Endothelial cell of umbilical vein (primary cell): Measurements from ENCODE around the gene DGKB. TPM values are rescaled to one million over a fixed set of nuclear protein-coding genes. Genes with fewer than 3 reads are reported as not detected.

Experiments used
- BruUV-seq: library from RNA; stranded (reverse); fragments of 400-500 nt; replicated peaks from 2 replicates; lab custom pipeline; 2021; lab: Mats Ljungman, UMichigan
- CTCF ChIA-PET: fragments of 300-600, 350-600 bp; sonication (Branson Sonifier 250); formaldehyde crosslinking; loops from one replicate; lab custom pipeline; 2021; ENCODE audit warnings: antibody characterized with exemption, inconsistent platforms; lab: Charles Lee
- POLR2A ChIA-PET: fragments of 300-600, 350-600 bp; sonication (Branson Sonifier 250); formaldehyde crosslinking; loops from one replicate; lab custom pipeline; 2021; ENCODE audit warnings: antibody characterized with exemption, inconsistent platforms; lab: Charles Lee
- DNase-seq: peaks from one replicate; pipeline ENCODE4 v3.0.0-alpha.2; 2011; ENCODE audit warnings: low read depth, low spot score
- FAIRE-seq: peaks from 2 replicates; lab custom pipeline; 2011; peaks lifted over from hg19 to GRCh38; lab: Jason Lieb, UNC
- H2AFZ ChIP-seq: 2 replicates; pipeline ENCODE4 v1.6.0; 2012; ENCODE audit warnings: low read depth, low read length, control low read depth, inconsistent platforms
- H3K27ac ChIP-seq: 2 replicates; pipeline ENCODE4 v1.5.1; 2011; ENCODE audit warnings: low read depth, mild to moderate bottlenecking, control low read depth, low read length, moderate library complexity; ENCODE audit not compliant: insufficient read depth
- H3K27me3 ChIP-seq, 2 experiments: 2 replicates each; pipeline versions ENCODE4 v1.6.0 to v1.6.1; 2011; ENCODE audit warnings: low read length in 2 of 2, mixed read lengths in 1 of 2; ENCODE audit not compliant: control insufficient read depth in 2 of 2, insufficient read depth in 2 of 2
- H3K36me3 ChIP-seq, 2 experiments: 2 replicates in 1 of 2; 3 replicates in 1 of 2; pipeline ENCODE4 v1.5.1; 2011; ENCODE audit warnings: low read length in 2 of 2, mild to moderate bottlenecking in 1 of 2, moderate library complexity in 1 of 2; ENCODE audit not compliant: control insufficient read depth in 2 of 2, insufficient read depth in 2 of 2; ENCODE audit errors: extremely low read depth in 1 of 2
- H3K4me1 ChIP-seq: 3 replicates; pipeline ENCODE4 v1.5.1; 2011; ENCODE audit warnings: mild to moderate bottlenecking, low read length; ENCODE audit not compliant: control insufficient read depth, insufficient read depth; ENCODE audit errors: extremely low read depth
- H3K4me2 ChIP-seq: 2 replicates; pipeline ENCODE4 v1.6.1; 2011; ENCODE audit warnings: low read length, control low read depth, mixed read lengths; ENCODE audit not compliant: insufficient read depth
- H3K4me3 ChIP-seq, 3 experiments: fragments of 200-600 bp in 1 of 3; sonication (generic), shearing (Covaris generic) in 1 of 3; replicated peaks in 1 of 3; 2 replicates each; pipeline ENCODE4 v1.5.1; 2011 to 2016; ENCODE audit warnings: control low read depth in 3 of 3, low read length in 3 of 3, mild to moderate bottlenecking in 2 of 3, inconsistent platforms in 1 of 3, low read depth in 1 of 3, moderate library complexity in 1 of 3; ENCODE audit not compliant: insufficient read depth in 1 of 3
- H3K79me2 ChIP-seq: 2 replicates; pipeline ENCODE4 v1.6.0; 2012; ENCODE audit warnings: low read length, inconsistent platforms; ENCODE audit not compliant: control insufficient read depth, insufficient read depth
- H3K9ac ChIP-seq: replicated peaks from 2 replicates; pipeline ENCODE3; 2011; ENCODE audit warnings: low read length, control low read depth; ENCODE audit not compliant: insufficient read depth; ENCODE audit errors: extremely low read depth
- H3K9me1 ChIP-seq: replicated peaks from 3 replicates; pipeline ENCODE4 v1.6.0; 2011; ENCODE audit warnings: mild to moderate bottlenecking, low read length; ENCODE audit not compliant: control insufficient read depth, insufficient read depth; ENCODE audit errors: extremely low read depth
- H3K9me3 ChIP-seq: replicated peaks from 2 replicates; pipeline ENCODE4 v1.5.1; 2012; ENCODE audit warnings: low read length, inconsistent platforms; ENCODE audit not compliant: control insufficient read depth, insufficient read depth
- H4K20me1 ChIP-seq: replicated peaks from 2 replicates; pipeline ENCODE3; 2011; ENCODE audit warnings: mild to moderate bottlenecking, low read length; ENCODE audit not compliant: control insufficient read depth, insufficient read depth; ENCODE audit errors: extremely low read depth
- CTCF ChIP-seq, 2 donors: IDR thresholded peaks; 1 replicate in 1 of 2; 2 replicates in 1 of 2; pipeline ENCODE4 v1.5.1; 2011; ENCODE audit warnings: low read length in 2 of 2, mild to moderate bottlenecking in 2 of 2, moderate library complexity in 2 of 2, control low read depth in 1 of 2, inconsistent platforms in 1 of 2, low read depth in 1 of 2; ENCODE audit not compliant: insufficient read depth in 1 of 2; ENCODE audit errors: extremely low read depth in 1 of 2
- EZH2 ChIP-seq: IDR thresholded peaks from 2 replicates; pipeline ENCODE4 v1.6.1; 2012; ENCODE audit warnings: borderline replicate concordance, low read depth, mild to moderate bottlenecking, moderate library complexity, low read length, inconsistent platforms; ENCODE audit not compliant: severe bottlenecking
- FOS ChIP-seq: IDR thresholded peaks from 2 replicates; pipeline ENCODE4 v1.6.1; 2011; ENCODE audit warnings: mild to moderate bottlenecking, low read length, moderate library complexity, borderline replicate concordance; ENCODE audit not compliant: insufficient read depth
- GATA2 ChIP-seq: IDR thresholded peaks from 2 replicates; pipeline ENCODE4 v1.7.0; 2011; ENCODE audit warnings: low read depth, mild to moderate bottlenecking, moderate library complexity, mixed read lengths, low read length; ENCODE audit not compliant: insufficient read length, insufficient read depth
- JUN ChIP-seq: IDR thresholded peaks from 2 replicates; pipeline ENCODE4 v1.6.1; 2011; ENCODE audit warnings: borderline replicate concordance, low read depth; ENCODE audit not compliant: insufficient read length, insufficient read depth
- MAX ChIP-seq: IDR thresholded peaks from 2 replicates; pipeline ENCODE4 v1.6.1; 2011; ENCODE audit not compliant: insufficient read depth, insufficient read length
- MYC ChIP-seq: IDR thresholded peaks from one replicate; pipeline ENCODE4 v1.6.1; 2011; ENCODE audit warnings: mild to moderate bottlenecking, low read depth, low read length
- POLR2A ChIP-seq: IDR thresholded peaks from 2 replicates; pipeline ENCODE4 v1.6.1; 2012; ENCODE audit warnings: low read depth, mild to moderate bottlenecking, control low read depth, low read length
- POLR2AphosphoS5 ChIP-seq: IDR thresholded peaks from 2 replicates; pipeline ENCODE4 v1.6.1; 2012; ENCODE audit warnings: low read depth, mild to moderate bottlenecking, control low read depth, low read length, moderate library complexity; ENCODE audit not compliant: insufficient read depth
- dilution Hi-C: fragments of 300-500 bp; cut with MboI; formaldehyde crosslinking; loops from one replicate; pipeline ENCODE4 v1.15.0; 2019; ENCODE audit warnings: low sequenced_read_pairs; ENCODE audit not compliant: extremely low pct_ligation_motif_present
- intact Hi-C: fragments of 100-400 bp; cut with micrococcal nuclease; formaldehyde crosslinking; loops from one replicate; pipeline ENCODE4 v1.10.0; 2022
- polyA plus RNA-seq, 4 experiments: library from polyadenylated mRNA; depleted of rRNA in 3 of 4; stranded (reverse) in 3 of 4; unstranded in 1 of 4; fragments of >200 nt; gene quantifications; 2 replicates each; pipeline versions ENCODE4 v1.2.1 to v1.2.3, GENCODE V29; 2011 to 2012; ENCODE audit warnings: missing spikeins in 1 of 4
- total RNA-seq: library from RNA; stranded (reverse); gene quantifications from 2 replicates; pipeline ENCODE4 v1.2.3, GENCODE V29; 2021

DGKB gene
- total and polyA plus RNA-seq, 2 donors (not counting 3 experiments of a cell fraction or from before 2014, with no cell fraction given): not detected

GRCh38 chr7:14807507-14807906, 95.0 kb downstream of the DGKB start:
- no peaks in the 10 kb centered on the region for H3K4me1 ChIP-seq
- DNase-seq: no peak
- dilution Hi-C loops (no loop called here), intact Hi-C loops (no loop called here)
- H3K9me3 ChIP-seq: no peaks in the 10 kb centered on the region
- H3K27me3 ChIP-seq: no peaks in the 10 kb centered on the region
- H3K4me2 ChIP-seq: no peak overlapping the region
- no peak overlapping the region for H3K4me3 ChIP-seq
- ChIA-PET CTCF (interaction anchor here (0.9 to 1.4 kb wide), 4 partner anchors 13 to 208 kb away, joined by 3 to 4 read pairs (median 3); no protein-coding TSS in a partner anchor), POLR2A (no interaction called here)
- TF ChIP-seq POLR2AphosphoS5 (no peak), CTCF (IDR thresholded peaks at IDR 0.05; ENCODE audit: extremely low read depth in 1 of 2, insufficient read depth in 1 of 2, low read depth in 1 of 2, low read length in 2 of 2) (no peak), JUN (peak; percentile 6)
- FAIRE-seq: no peak
- no peaks in the 10 kb centered on the region for H3K9me1 ChIP-seq
- H4K20me1 ChIP-seq: no peaks in the 10 kb centered on the region
- H2AFZ ChIP-seq: no peak overlapping the region
- no peak overlapping the region for H3K27ac ChIP-seq
- H3K9ac ChIP-seq: no peak overlapping the region
- H3K79me2 ChIP-seq: no peaks in the 10 kb centered on the region
- H3K36me3 ChIP-seq: no peaks in the 10 kb centered on the region
- BruUV-seq: no TSS peak

- FAIRE-seq: no peak
- CTCF ChIA-PET: interaction anchor here (0.9 to 1.4 kb wide), 3 partner anchors 13 to 209 kb away, joined by 3 to 4 read pairs (median 3); no protein-coding TSS in a partner anchor
- Histone ChIP-seq H3K79me2 (no peaks in the 10 kb centered on the region), H3K4me2 (no peak overlapping the region), H2AFZ (no peak overlapping the region), H3K27ac (no peak overlapping the region), H3K27me3 (no peaks in the 10 kb centered on the region), H4K20me1 (no peaks in the 10 kb centered on the region), H3K9me3 (no peaks in the 10 kb centered on the region), H3K4me3 (no peak overlapping the region), H3K9me1 (no peaks in the 10 kb centered on the region), H3K4me1 (no peaks in the 10 kb centered on the region), H3K9ac (no peak overlapping the region), H3K36me3 (no peaks in the 10 kb centered on the region)
- dilution Hi-C loops: no loop called here
- intact Hi-C loops: no loop called here
- DNase-seq: no peak
- BruUV-seq: no TSS peak
- POLR2A ChIA-PET: no interaction called here
- TF ChIP-seq CTCF (IDR thresholded peaks at IDR 0.05; ENCODE audit: extremely low read depth in 1 of 2, insufficient read depth in 1 of 2, low read depth in 1 of 2, low read length in 2 of 2): no peak
- no peak for TF ChIP-seq GATA2
- TF ChIP-seq FOS: no peak
- no peak for TF ChIP-seq JUN
- TF ChIP-seq MAX: no peak
- no peak for TF ChIP-seq EZH2
- TF ChIP-seq MYC: no peak
- TF ChIP-seq POLR2A: no peak
- no peak for TF ChIP-seq POLR2AphosphoS5
Measured at GRCh38 chr7:14806891-14807290, 95.7 kb downstream of the DGKB start.
